WTC11 (cell line): Measurements from ENCODE around the gene TTC33.

Experiments used
- HMGA2 ChIP-seq: fragments of 250-450 bp; sonication (Bioruptor Pico); IDR thresholded peaks from 2 replicates; pipeline ENCODE4 v1.4.0; 2021; ENCODE audit warnings: mild to moderate bottlenecking, moderate library complexity
- NFE2L1 ChIP-seq: sonication (generic); formaldehyde crosslinking; IDR thresholded peaks from 2 replicates; pipeline ENCODE4 v1.8.1; 2023; ENCODE audit warnings: missing genetic modification reagents
- TEAD4 ChIP-seq: sonication (generic); formaldehyde crosslinking; IDR thresholded peaks from 2 replicates; pipeline ENCODE4 v1.8.0; 2022; ENCODE audit warnings: mild to moderate bottlenecking, missing genetic modification reagents
- TF ChIP-seq, protein P1 (sequence below): sonication (generic); formaldehyde crosslinking; conservative IDR thresholded peaks from 2 replicates; pipeline ENCODE4 v1.8.1; 2022; ENCODE audit warnings: mild to moderate bottlenecking, missing genetic modification reagents
- TF ChIP-seq, protein P2 (sequence below): fragments of 200-600 bp; IDR thresholded peaks from 2 replicates; pipeline ENCODE4 v1.8.0; 2022; ENCODE audit warnings: antibody characterized with exemption
- TF ChIP-seq, protein P3 (sequence below): sonication (generic); formaldehyde crosslinking; IDR thresholded peaks from 2 replicates; pipeline ENCODE4 v1.8.0; 2022; ENCODE audit warnings: mild to moderate bottlenecking, missing genetic modification reagents

DNA sequence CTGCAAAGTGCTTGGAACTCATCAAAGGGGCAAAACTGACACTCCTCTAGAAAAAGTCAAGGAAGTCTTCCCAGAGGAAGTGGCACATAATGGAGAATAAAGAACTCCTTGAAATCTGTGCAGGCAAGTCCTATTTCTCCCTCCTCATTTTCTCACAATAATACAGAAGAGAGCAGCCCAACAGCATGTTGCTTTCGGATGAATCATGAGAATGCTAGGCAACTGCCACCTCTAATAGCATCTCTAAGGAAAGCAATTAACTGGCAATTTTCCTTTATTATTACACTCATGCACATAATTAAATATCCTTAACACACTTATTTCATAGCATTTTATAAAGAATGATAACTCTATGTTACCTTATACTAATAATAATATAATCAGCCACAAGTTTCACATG, 198.3 kb downstream of the TTC33 start:
- TF ChIP-seq HMGA2 (CRISPR knock-in tag) (no peak), NFE2L1 (no peak), TEAD4 (CRISPR knock-in tag) (no peak)
- TF ChIP-seq, protein P1, sequence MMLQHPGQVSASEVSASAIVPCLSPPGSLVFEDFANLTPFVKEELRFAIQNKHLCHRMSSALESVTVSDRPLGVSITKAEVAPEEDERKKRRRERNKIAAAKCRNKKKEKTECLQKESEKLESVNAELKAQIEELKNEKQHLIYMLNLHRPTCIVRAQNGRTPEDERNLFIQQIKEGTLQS (CRISPR knock-in tag), result no peak
- TF ChIP-seq, protein P2, sequence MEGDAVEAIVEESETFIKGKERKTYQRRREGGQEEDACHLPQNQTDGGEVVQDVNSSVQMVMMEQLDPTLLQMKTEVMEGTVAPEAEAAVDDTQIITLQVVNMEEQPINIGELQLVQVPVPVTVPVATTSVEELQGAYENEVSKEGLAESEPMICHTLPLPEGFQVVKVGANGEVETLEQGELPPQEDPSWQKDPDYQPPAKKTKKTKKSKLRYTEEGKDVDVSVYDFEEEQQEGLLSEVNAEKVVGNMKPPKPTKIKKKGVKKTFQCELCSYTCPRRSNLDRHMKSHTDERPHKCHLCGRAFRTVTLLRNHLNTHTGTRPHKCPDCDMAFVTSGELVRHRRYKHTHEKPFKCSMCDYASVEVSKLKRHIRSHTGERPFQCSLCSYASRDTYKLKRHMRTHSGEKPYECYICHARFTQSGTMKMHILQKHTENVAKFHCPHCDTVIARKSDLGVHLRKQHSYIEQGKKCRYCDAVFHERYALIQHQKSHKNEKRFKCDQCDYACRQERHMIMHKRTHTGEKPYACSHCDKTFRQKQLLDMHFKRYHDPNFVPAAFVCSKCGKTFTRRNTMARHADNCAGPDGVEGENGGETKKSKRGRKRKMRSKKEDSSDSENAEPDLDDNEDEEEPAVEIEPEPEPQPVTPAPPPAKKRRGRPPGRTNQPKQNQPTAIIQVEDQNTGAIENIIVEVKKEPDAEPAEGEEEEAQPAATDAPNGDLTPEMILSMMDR, result no peak
- TF ChIP-seq, protein P3, sequence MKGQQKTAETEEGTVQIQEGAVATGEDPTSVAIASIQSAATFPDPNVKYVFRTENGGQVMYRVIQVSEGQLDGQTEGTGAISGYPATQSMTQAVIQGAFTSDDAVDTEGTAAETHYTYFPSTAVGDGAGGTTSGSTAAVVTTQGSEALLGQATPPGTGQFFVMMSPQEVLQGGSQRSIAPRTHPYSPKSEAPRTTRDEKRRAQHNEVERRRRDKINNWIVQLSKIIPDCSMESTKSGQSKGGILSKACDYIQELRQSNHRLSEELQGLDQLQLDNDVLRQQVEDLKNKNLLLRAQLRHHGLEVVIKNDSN (CRISPR knock-in tag), result no peak
